Keratinocyte (primary cell): ENCODE data around the gene SH2B3. TPM values are rescaled to one million over a fixed set of nuclear protein-coding genes. Genes with fewer than 3 reads are reported as not detected.

Experiments used
- DNase-seq: peaks from one replicate; pipeline ENCODE4 v3.0.0-alpha.2; 2011; ENCODE audit warnings: low read depth, missing footprints, low spot score
- FAIRE-seq: peaks from 2 replicates; lab custom pipeline; 2011; peaks lifted over from hg19 to GRCh38; lab: Jason Lieb, UNC
- H2AFZ ChIP-seq: 2 replicates; pipeline ENCODE4 v1.6.0; 2012; ENCODE audit warnings: low read length, control low read depth, inconsistent platforms; ENCODE audit not compliant: control insufficient read depth
- H3K27ac ChIP-seq: 2 replicates; pipeline ENCODE4 v1.5.1; 2011; ENCODE audit warnings: low read length; ENCODE audit not compliant: control insufficient read depth, insufficient read depth
- H3K27me3 ChIP-seq: 3 replicates; pipeline ENCODE4 v1.6.0; 2011; ENCODE audit warnings: low read length; ENCODE audit not compliant: control insufficient read depth, insufficient read depth; ENCODE audit errors: extremely low read depth
- H3K36me3 ChIP-seq, 2 experiments: 2 replicates in 1 of 2; 3 replicates in 1 of 2; pipeline ENCODE4 v1.5.1; 2011; ENCODE audit warnings: low read length in 2 of 2, mild to moderate bottlenecking in 1 of 2; ENCODE audit not compliant: control insufficient read depth in 2 of 2, insufficient read depth in 2 of 2; ENCODE audit errors: extremely low read depth in 1 of 2
- H3K4me1 ChIP-seq: 3 replicates; pipeline ENCODE4 v1.5.1; 2011; ENCODE audit warnings: low read length; ENCODE audit not compliant: control insufficient read depth, insufficient read depth; ENCODE audit errors: extremely low read depth
- H3K4me2 ChIP-seq: 3 replicates; pipeline ENCODE4 v1.6.0; 2011; ENCODE audit warnings: low read depth, low read length; ENCODE audit not compliant: control insufficient read depth, insufficient read depth; ENCODE audit errors: extremely low read depth
- H3K4me3 ChIP-seq, 3 experiments: fragments of 200-600 bp in 1 of 3; sonication (generic) in 1 of 3; 2 replicates in 2 of 3; 3 replicates in 1 of 3; pipeline ENCODE4 v1.5.1; 2011 to 2016; ENCODE audit warnings: low read length in 3 of 3, mild to moderate bottlenecking in 3 of 3, control low read depth in 2 of 3, inconsistent platforms in 1 of 3, low read depth in 1 of 3, mixed read lengths in 1 of 3, mixed run types in 1 of 3, moderate library complexity in 1 of 3; ENCODE audit not compliant: control insufficient read depth in 2 of 3, insufficient read depth in 2 of 3; ENCODE audit errors: extremely low read depth in 1 of 3
- H3K79me2 ChIP-seq: 2 replicates; pipeline ENCODE4 v1.6.0; 2012; ENCODE audit warnings: low read length; ENCODE audit not compliant: control insufficient read depth, insufficient read depth
- H3K9ac ChIP-seq: 3 replicates; pipeline ENCODE4 v1.6.0; 2011; ENCODE audit warnings: low read length; ENCODE audit not compliant: control insufficient read depth, insufficient read depth; ENCODE audit errors: extremely low read depth
- H3K9me1 ChIP-seq: 3 replicates; pipeline ENCODE4 v1.6.0; 2011; ENCODE audit warnings: low read length; ENCODE audit not compliant: control insufficient read depth, insufficient read depth; ENCODE audit errors: extremely low read depth
- H3K9me3 ChIP-seq: 2 replicates; pipeline ENCODE4 v1.5.1; 2012; ENCODE audit warnings: low read depth, low read length; ENCODE audit not compliant: control insufficient read depth
- H4K20me1 ChIP-seq: 3 replicates; pipeline ENCODE4 v1.6.0; 2011; ENCODE audit warnings: low read length; ENCODE audit not compliant: control insufficient read depth, insufficient read depth; ENCODE audit errors: extremely low read depth
- EZH2 ChIP-seq: IDR thresholded peaks from one replicate; pipeline ENCODE4 v1.6.1; 2012; ENCODE audit warnings: inconsistent platforms, mild to moderate bottlenecking, low read length, moderate library complexity
- dilution Hi-C: fragments of 300-500 bp; cut with MboI; formaldehyde crosslinking; loops from one replicate; pipeline ENCODE4 v1.7.0; 2020; ENCODE audit warnings: low sequenced_read_pairs; ENCODE audit not compliant: extremely low pct_ligation_motif_present
- polyA plus RNA-seq, 5 experiments: library from polyadenylated mRNA; depleted of rRNA in 3 of 5; stranded (reverse) in 3 of 5; stranded (forward) in 1 of 5; unstranded in 1 of 5; fragments of >200 nt; gene quantifications; 1 replicate in 1 of 5; 2 replicates in 3 of 5; 3 replicates in 1 of 5; pipeline versions ENCODE4 v1.2.1 to v1.2.3, GENCODE V29; 2011 to 2012; ENCODE audit warnings: missing spikeins in 2 of 5, low read depth in 1 of 5, low replicate concordance in 1 of 5
- TF ChIP-seq, protein P1 (sequence below), 3 experiments: IDR thresholded peaks in 1 of 3; conservative IDR thresholded peaks in 1 of 3; optimal IDR thresholded peaks in 1 of 3; 2 replicates in 2 of 3; 3 replicates in 1 of 3; pipeline versions ENCODE3 to v1.5.1; 2011; ENCODE audit warnings: low read length in 3 of 3, mild to moderate bottlenecking in 3 of 3, moderate library complexity in 2 of 3, control low read depth in 1 of 3, inconsistent platforms in 1 of 3; ENCODE audit not compliant: insufficient read depth in 2 of 3; ENCODE audit errors: extremely low read depth in 1 of 3

Gene SH2B3
- polyA plus RNA-seq, 1 donor (not counting 4 experiments of a cell fraction or from before 2014, with no cell fraction given) = 7.7 TPM

DNA sequence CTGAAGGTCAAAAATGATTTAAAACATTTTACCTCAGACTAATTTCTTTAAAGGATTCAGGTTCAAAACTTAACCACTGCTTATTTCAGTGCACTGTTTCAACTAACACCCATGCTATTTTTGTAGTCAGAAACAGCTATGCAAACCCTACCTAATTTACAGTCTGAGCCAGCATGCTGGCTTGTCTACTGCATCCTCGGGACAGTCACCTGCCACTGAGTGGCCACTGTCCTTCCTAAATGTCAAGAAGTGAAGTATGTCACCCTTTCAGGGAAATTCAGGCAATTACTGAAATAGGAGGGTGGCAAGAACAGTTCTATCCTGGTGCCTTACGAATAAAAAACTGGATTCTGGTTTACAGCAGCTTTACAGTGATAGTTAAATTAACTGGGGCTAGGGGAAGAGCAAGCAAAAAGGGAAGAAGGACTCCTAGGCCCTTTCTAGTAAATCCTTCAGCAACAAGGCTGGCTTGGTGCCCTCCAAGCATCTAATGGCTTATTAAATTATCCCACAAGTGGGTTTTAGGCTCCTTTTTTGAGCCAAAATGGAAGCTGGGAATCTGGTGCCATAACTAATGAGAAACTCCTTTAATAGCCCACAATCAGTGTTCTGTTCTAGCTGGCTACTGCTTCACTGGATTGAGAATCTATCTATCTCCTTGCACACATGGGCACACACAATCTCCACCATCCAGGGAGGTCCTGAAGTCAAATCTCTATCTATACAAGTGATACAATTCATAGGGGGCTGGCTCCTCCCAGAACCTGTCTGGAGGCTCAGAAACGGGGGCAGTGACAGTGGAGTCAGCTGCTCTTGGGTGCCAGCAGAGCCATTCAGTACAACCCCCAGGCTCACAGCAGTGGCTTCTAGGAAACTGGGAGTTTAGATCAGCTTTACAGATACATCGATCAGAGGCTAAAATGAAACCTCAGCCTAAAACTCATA lies 43.4 kb downstream of the SH2B3 start:
- Histone ChIP-seq H3K4me2 (no peak overlapping the region), H3K4me3 (no peak overlapping the region), H4K20me1 (peaks cover 4% of the 10 kb centered on the region), H3K9ac (no peak overlapping the region), H3K9me1 (no peaks in the 10 kb centered on the region), H3K79me2 (peaks cover 10% of the 10 kb centered on the region), H3K9me3 (no peaks in the 10 kb centered on the region), H3K27ac (no peak overlapping the region), H2AFZ (no peak overlapping the region), H3K4me1 (no peaks in the 10 kb centered on the region), H3K36me3 (peaks cover 28 to 55% of the 10 kb centered on the region in 2 experiments), H3K27me3 (no peaks in the 10 kb centered on the region)
- FAIRE-seq (no peak), DNase-seq (no peak)
- TF ChIP-seq, protein P1, sequence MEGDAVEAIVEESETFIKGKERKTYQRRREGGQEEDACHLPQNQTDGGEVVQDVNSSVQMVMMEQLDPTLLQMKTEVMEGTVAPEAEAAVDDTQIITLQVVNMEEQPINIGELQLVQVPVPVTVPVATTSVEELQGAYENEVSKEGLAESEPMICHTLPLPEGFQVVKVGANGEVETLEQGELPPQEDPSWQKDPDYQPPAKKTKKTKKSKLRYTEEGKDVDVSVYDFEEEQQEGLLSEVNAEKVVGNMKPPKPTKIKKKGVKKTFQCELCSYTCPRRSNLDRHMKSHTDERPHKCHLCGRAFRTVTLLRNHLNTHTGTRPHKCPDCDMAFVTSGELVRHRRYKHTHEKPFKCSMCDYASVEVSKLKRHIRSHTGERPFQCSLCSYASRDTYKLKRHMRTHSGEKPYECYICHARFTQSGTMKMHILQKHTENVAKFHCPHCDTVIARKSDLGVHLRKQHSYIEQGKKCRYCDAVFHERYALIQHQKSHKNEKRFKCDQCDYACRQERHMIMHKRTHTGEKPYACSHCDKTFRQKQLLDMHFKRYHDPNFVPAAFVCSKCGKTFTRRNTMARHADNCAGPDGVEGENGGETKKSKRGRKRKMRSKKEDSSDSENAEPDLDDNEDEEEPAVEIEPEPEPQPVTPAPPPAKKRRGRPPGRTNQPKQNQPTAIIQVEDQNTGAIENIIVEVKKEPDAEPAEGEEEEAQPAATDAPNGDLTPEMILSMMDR (optimal IDR thresholded peaks at IDR 0.05 in 1 of 3, IDR thresholded peaks at IDR 0.05 in 1 of 3, conservative IDR thresholded peaks at IDR 0.05 in 1 of 3; ENCODE audit: extremely low read depth in 1 of 3, insufficient read depth in 2 of 3, low read length in 3 of 3) = no peak
- TF ChIP-seq EZH2 = no peak
- dilution Hi-C loops = no loop called here

DNA sequence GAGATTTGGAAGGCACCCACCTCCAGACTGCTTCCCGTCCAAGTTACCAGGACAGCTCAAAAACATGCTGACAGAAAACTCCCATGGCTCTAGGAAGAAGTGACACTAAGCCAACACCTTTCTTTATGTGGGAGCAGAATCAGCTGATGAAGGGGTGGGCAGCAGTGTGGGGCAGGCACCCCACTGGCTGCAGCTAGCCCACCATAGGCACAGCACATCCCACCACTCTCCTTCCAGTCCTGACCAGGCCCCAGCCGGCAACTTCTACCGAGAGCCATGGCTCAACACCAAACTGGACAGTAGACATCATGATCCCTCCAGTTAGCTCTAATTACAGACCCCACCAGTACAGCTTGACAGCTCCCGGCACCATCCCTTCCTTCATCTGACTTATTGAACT lies 45.0 kb downstream of the SH2B3 start:
- FAIRE-seq = no peak
- Histone ChIP-seq H3K36me3 (peaks cover 37 to 58% of the 10 kb centered on the region in 2 experiments), H3K9me1 (no peaks in the 10 kb centered on the region), H3K27me3 (no peaks in the 10 kb centered on the region), H3K4me2 (no peak overlapping the region), H3K4me1 (no peaks in the 10 kb centered on the region), H3K27ac (no peak overlapping the region), H2AFZ (no peak overlapping the region), H3K9me3 (no peaks in the 10 kb centered on the region), H4K20me1 (peaks cover 4% of the 10 kb centered on the region), H3K79me2 (peaks cover 2% of the 10 kb centered on the region), H3K9ac (no peak overlapping the region), H3K4me3 (no peak overlapping the region)
- TF ChIP-seq, protein P1 (optimal IDR thresholded peaks at IDR 0.05 in 1 of 3, IDR thresholded peaks at IDR 0.05 in 1 of 3, conservative IDR thresholded peaks at IDR 0.05 in 1 of 3; ENCODE audit: extremely low read depth in 1 of 3, insufficient read depth in 2 of 3, low read length in 3 of 3) = no peak
- no peak for TF ChIP-seq EZH2
- dilution Hi-C loops = no loop called here
- no peak for DNase-seq
